ENCODE measurements around the gene ZSCAN31.

GRCh38 chr6:28347119-28347518, 11.2 kb upstream of the ZSCAN31 start:
- TF ChIP-seq NR1H2 (CRISPR knock-in tag; IDR thresholded peaks at IDR 0.05): no peak
- TF ChIP-seq CTCF (IDR thresholded peaks at IDR 0.05): no peak
- no peak for TF ChIP-seq ZNF423 (CRISPR knock-in tag; IDR thresholded peaks at IDR 0.05)
- no peak for TF ChIP-seq ZNF512 (CRISPR knock-in tag; IDR thresholded peaks at IDR 0.05; ENCODE audit: borderline replicate concordance)
- no peak for TF ChIP-seq E2F5 (CRISPR knock-in tag; IDR thresholded peaks at IDR 0.05)
- no peak for TF ChIP-seq GABPB1 (CRISPR knock-in tag; IDR thresholded peaks at IDR 0.05)
- no peak for TF ChIP-seq ZNF263 (CRISPR knock-in tag; IDR thresholded peaks at IDR 0.05; ENCODE audit: low read depth)
- no peak for TF ChIP-seq ATF1 (CRISPR knock-in tag; IDR thresholded peaks at IDR 0.05)
- TF ChIP-seq ZBTB21 (CRISPR knock-in tag; IDR thresholded peaks at IDR 0.05; ENCODE audit: borderline replicate concordance): no peak

All from WTC11 (cell line).